ENCODE data around the gene ASIP.
"Not testable (repeated sequence)": the region's sequence is repeated elsewhere in the genome, so short reads cannot be mapped to it uniquely, and the experiment has no call there.

ASIP gene

DNA sequence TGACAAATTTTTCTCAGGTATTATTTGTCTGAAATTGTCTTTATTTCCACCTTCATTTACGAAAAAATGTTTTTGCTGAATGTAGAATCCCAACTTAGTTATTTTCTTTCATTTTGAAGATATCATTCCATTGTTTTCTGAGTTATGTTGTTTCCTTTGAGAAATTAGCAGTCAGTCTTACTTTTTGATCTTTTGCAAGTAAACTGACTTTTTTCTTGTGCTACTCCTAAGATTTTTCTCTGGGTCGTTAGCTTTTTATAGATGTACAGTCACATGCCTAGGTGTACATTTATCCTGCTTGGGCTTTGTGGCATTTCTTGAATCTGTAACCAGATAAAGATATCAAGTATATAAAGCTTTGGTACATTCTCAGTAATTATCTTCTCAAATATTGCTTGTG is 29.6 kb upstream of the ASIP start:
- H3K27ac ChIP-seq, result no peak overlapping the region
- H3K27me3 ChIP-seq, result peaks cover 0 to 20% (median 15%) of the 10 kb centered on the region in 11 experiments; a peak in 18 of 22 replicates
- H3K9me3 ChIP-seq (replicated peaks in 1 of 11), result peaks cover 45 to 67% (median 61%) of the 10 kb centered on the region in 11 experiments
- no peak for TF ChIP-seq Cebpa-rat (IDR thresholded peaks at IDR 0.05)
- no peak overlapping the region for H3K9ac ChIP-seq
- H3K4me2 ChIP-seq, result no peak overlapping the region
- no peaks in the 10 kb centered on the region; a peak in 1 of 22 replicates for H3K36me3 ChIP-seq
- no peaks in the 10 kb centered on the region for H4K20me1 ChIP-seq
- H3K4me1 ChIP-seq, result peaks cover 0 to 34% (median 16%) of the 10 kb centered on the region in 10 experiments; a peak in 14 of 20 replicates
- H3K4me3 ChIP-seq, result no peak overlapping the region

DNA sequence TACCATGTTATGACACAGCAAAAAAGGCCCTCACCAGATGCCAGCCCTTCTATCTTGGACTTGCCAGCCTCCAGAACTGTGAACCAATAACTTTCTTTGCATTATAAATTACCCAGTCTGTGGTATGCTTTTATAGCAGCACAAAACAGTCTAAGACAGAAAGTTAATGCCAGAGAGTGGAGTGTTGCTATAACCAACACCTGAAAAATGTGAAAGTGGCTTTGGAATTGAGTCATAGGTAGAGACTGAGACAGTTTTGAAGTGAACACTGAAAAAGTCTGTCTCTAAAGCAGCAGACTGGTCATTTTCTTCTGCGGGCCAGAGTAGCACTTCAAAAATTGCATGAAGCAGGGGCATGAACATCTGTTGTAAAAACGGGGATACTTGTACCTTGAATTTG is 28.0 kb upstream of the ASIP start:
- H3K27ac ChIP-seq, result no peak overlapping the region
- H3K4me2 ChIP-seq, result no peak overlapping the region
- H3K9ac ChIP-seq, result no peak overlapping the region
- peaks cover 0 to 37% (median 16%) of the 10 kb centered on the region in 10 experiments; a peak in 14 of 20 replicates for H3K4me1 ChIP-seq
- H4K20me1 ChIP-seq, result no peaks in the 10 kb centered on the region
- no peaks in the 10 kb centered on the region; a peak in 1 of 22 replicates for H3K36me3 ChIP-seq
- no peak overlapping the region for H3K4me3 ChIP-seq
- peaks cover 0 to 32% (median 20%) of the 10 kb centered on the region in 11 experiments; a peak in 19 of 22 replicates for H3K27me3 ChIP-seq
- peaks cover 30 to 51% (median 45%) of the 10 kb centered on the region in 11 experiments for H3K9me3 ChIP-seq (replicated peaks in 1 of 11)
- no peak for TF ChIP-seq Cebpa-rat (IDR thresholded peaks at IDR 0.05)

DNA sequence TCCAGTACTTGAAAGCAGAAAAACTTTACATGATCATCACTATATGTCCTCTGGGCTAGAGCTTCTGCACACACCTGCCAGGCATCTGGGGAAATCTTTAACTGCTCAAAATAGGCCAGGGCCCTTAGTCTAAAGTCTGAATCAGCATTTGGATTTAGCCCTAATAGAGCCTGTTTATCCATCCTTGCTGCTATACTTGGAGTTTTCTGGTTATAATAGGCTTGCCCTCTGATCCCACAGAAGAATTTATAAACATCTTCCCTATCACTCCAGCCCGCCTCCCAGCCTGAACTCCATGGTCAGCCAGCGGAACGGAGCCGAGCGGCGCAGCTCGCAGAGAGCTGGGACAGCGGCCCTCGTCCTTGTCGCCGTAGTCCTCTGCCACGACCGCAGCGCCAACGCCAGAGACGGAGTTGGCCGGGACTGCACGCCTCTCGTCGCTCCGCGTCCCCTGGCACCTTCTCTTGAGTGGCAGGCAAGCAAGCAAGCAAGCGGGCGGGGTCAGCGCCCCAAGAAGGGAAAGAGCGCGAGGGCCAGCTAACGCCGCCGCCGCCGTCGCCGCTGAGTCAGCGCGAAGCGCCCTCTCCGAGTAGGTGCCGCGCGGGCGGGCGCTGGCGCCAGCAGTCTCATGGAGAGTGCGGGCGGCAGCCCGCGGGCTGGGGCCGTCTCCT is 25.4 kb upstream of the ASIP start:
- TF ChIP-seq Cebpa-rat (IDR thresholded peaks at IDR 0.05), result no peak
- Histone ChIP-seq H3K4me3 (peak overlapping the region; percentile 27 to 61 (median 47); a peak in 18 of 20 replicates), H3K36me3 (no peaks in the 10 kb centered on the region), H3K9ac (peak overlapping the region; percentile 6 to 64 (median 46); a peak in 16 of 22 replicates), H3K9me3 (replicated peaks in 1 of 11) (peaks cover 12 to 32% (median 26%) of the 10 kb centered on the region in 11 experiments), H3K4me2 (peak overlapping the region; percentile 38 to 75 (median 61)), H3K4me1 (peaks cover 0 to 16% (median 6%) of the 10 kb centered on the region in 10 experiments; a peak in 17 of 20 replicates), H3K27me3 (peaks cover 0 to 32% (median 20%) of the 10 kb centered on the region in 11 experiments; a peak in 19 of 22 replicates), H3K27ac (peak overlapping the region in 4 of 11 experiments; percentile 1 to 47 (median 35); a peak in 5 of 22 replicates), H4K20me1 (no peaks in the 10 kb centered on the region)

DNA sequence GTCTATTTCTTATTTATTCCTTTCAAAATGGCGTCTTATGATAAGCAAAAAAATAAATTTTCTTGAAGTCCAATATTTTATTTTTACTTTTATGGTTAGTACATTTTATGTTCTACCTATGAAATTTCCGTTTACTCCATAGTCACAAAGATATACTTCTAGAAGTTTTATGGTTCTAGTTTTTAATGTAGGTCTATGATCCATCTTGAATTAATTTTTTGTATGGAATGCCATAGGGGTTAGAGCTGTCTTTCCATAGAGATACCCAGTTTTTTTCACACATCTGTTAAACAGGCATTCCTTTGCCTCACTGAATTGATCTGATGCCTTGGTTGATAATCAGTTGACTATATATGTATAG is 24.9 kb upstream of the ASIP start:
- peak overlapping the region in 3 of 11 experiments; percentile 27 to 47 (median 43); a peak in 5 of 22 replicates for H3K27ac ChIP-seq
- H3K36me3 ChIP-seq, result no peaks in the 10 kb centered on the region
- peak overlapping the region; percentile 6 to 64 (median 46); a peak in 14 of 22 replicates for H3K9ac ChIP-seq
- H3K9me3 ChIP-seq (replicated peaks in 1 of 11), result peaks cover 12 to 30% (median 23%) of the 10 kb centered on the region in 11 experiments
- peaks cover 0 to 32% (median 20%) of the 10 kb centered on the region in 11 experiments; a peak in 19 of 22 replicates for H3K27me3 ChIP-seq
- no peaks in the 10 kb centered on the region for H4K20me1 ChIP-seq
- H3K4me1 ChIP-seq, result peaks cover 0 to 12% (median 7%) of the 10 kb centered on the region in 10 experiments; a peak in 9 of 20 replicates
- peak overlapping the region; percentile 27 to 61 (median 47); a peak in 17 of 20 replicates for H3K4me3 ChIP-seq
- no peak for TF ChIP-seq Cebpa-rat (IDR thresholded peaks at IDR 0.05)
- H3K4me2 ChIP-seq, result peak overlapping the region; percentile 38 to 75 (median 61); a peak in 21 of 22 replicates

DNA sequence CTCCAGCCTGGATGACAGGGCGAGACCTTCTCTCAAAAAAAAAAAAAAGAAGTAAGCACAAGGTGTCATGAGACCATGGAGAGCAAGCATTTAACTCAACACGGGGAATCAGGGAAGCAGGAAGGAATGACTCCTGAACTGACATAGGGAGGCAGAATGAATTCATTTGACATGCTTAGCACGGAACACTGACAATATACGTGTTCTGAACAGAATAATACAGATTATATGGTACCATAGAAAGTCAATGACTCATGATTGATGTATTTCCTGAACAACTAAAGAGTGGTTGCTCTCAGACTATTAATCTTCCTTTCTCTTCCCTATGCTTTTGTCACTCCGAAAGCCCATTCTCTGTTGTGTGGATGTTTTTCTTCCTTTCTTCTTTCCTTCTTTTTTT is 20.7 kb upstream of the ASIP start:
- no peaks in the 10 kb centered on the region for H3K36me3 ChIP-seq
- peak overlapping the region in 3 of 11 experiments; percentile 36 to 51 (median 39); a peak in 5 of 22 replicates for H3K4me2 ChIP-seq
- peaks cover 0 to 22% (median 15%) of the 10 kb centered on the region in 11 experiments; a peak in 19 of 22 replicates for H3K27me3 ChIP-seq
- H3K9ac ChIP-seq, result no peak overlapping the region
- H4K20me1 ChIP-seq, result no peaks in the 10 kb centered on the region
- peaks cover 0 to 24% (median 6%) of the 10 kb centered on the region in 10 experiments; a peak in 10 of 20 replicates for H3K4me1 ChIP-seq
- H3K27ac ChIP-seq, result no peak overlapping the region
- no peak for TF ChIP-seq Cebpa-rat (IDR thresholded peaks at IDR 0.05)
- H3K4me3 ChIP-seq, result no peak overlapping the region
- peaks cover 0 to 12% (median 6%) of the 10 kb centered on the region in 11 experiments; a peak in 14 of 22 replicates for H3K9me3 ChIP-seq (replicated peaks in 1 of 11)

DNA sequence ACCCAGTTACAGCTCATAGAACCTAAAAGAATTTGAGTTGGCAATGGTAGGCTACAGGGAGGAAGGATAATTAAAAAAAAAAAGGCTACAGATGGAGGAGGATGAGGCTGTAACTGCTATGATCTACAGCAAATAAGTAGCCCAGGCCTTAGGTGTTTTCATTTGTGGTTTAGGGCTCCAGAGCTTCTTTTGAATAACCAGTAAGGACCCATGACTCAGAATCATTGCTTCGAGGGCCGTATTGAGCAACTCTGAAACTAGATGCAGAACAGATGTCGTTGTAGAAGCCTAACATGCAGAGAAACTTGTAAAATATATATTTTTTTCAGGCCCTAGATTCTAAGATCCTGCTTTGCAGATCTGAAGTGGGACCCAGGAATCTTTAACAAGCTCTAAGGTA is 19.0 kb upstream of the ASIP start:
- Histone ChIP-seq H3K4me3 (no peak overlapping the region), H3K27me3 (peaks cover 0 to 6% (median 0%) of the 10 kb centered on the region in 11 experiments; a peak in 6 of 22 replicates), H3K9me3 (replicated peaks in 1 of 11) (peaks cover 0 to 5% (median 0%) of the 10 kb centered on the region in 11 experiments; a peak in 1 of 22 replicates), H3K4me2 (peak overlapping the region in 4 of 11 experiments; percentile 12 to 51 (median 40); a peak in 7 of 22 replicates), H4K20me1 (no peaks in the 10 kb centered on the region), H3K27ac (peak overlapping the region in 1 of 11 experiments; percentile 39; a peak in 2 of 22 replicates), H3K4me1 (peaks cover 0 to 24% (median 0%) of the 10 kb centered on the region in 10 experiments; a peak in 9 of 20 replicates), H3K36me3 (no peaks in the 10 kb centered on the region), H3K9ac (no peak overlapping the region)
- 0 out of 22 replicates have a peak, but pooled peaks of 1 of the 11 experiments have one; percentile 53 for TF ChIP-seq Cebpa-rat (IDR thresholded peaks at IDR 0.05)

DNA sequence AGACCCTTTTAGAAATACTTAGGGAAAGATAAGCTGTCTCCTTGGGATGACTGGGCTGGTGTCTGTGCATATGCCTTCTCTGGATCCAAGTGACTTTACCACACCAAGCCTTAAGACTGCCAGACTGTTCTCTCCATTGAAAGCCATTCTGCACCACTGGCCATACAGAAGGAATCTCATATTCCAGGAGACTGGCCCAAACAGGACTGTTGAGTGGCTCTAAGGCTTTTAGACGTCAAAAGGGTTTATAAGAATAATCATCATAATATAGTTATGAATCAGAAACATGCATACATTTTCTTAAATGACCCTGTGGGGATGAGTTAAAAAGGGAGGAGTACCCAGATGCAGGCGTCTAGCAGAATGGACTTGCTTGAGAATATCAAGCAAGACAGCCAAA is 17.0 kb upstream of the ASIP start:
- H3K27me3 ChIP-seq; H4K20me1 ChIP-seq; H3K9me3 ChIP-seq (replicated peaks in 1 of 11); H3K4me3 ChIP-seq; H3K36me3 ChIP-seq; H3K9ac ChIP-seq; H3K27ac ChIP-seq; H3K4me2 ChIP-seq: not testable (repeated sequence)
- peaks cover 0 to 24% (median 0%) of the 10 kb centered on the region in 10 experiments; a peak in 9 of 20 replicates for H3K4me1 ChIP-seq

DNA sequence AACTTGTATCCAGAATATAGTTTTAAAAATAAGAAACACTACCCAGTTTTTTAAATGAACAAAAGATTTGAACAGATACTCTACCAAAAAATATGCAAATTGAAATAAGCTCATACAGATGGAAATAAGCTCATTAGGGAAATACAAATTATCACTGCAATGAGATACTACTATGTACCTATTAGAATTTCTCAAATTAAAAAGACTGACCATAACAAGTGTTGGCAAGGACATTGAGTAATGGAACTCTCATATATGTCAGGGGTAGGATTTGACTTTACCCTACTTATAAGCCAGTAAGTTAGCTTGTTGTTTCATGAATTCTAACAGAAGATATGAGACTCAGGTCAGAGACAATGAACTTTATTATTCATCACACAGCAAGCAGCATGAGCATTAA is 9.6 kb upstream of the ASIP start:
- TF ChIP-seq Cebpa-rat (IDR thresholded peaks at IDR 0.05), result no peak
- Histone ChIP-seq H3K4me2 (no peak overlapping the region), H3K9me3 (replicated peaks in 1 of 11) (peaks cover 31 to 46% (median 39%) of the 10 kb centered on the region in 11 experiments), H3K4me3 (no peak overlapping the region), H3K9ac (no peak overlapping the region), H4K20me1 (no peaks in the 10 kb centered on the region), H3K4me1 (peaks cover 0 to 5% (median 0%) of the 10 kb centered on the region in 10 experiments; a peak in 1 of 20 replicates), H3K36me3 (no peaks in the 10 kb centered on the region), H3K27ac (no peak overlapping the region), H3K27me3 (no peaks in the 10 kb centered on the region)

DNA sequence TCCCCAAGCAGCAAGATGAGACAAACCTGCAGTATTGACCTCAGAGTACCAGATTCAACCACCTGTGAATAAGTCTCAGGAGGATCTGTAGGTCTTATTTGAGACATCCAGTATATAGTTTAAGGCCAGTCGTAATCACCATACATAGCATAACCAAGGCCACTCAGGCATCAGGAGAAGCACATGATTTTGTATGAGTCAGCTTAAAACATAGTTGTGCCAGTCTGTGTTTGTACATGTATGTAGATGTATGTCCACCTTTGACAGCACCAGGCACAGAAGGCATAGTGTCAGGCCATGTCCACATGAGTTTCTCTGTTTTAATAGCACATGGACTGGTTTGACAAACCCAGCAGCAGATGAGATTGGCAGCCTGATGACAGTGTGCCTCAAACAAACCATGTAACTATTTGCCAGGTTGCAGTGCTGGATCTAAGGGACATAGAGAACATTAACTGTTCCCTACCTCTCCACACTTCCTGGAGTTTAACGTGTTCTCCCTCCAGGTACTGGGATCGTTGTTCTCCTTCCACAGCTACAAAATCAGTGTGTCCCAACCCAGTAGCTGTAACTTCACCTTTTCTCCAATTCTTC is 8.6 kb upstream of the ASIP start:
- no peaks in the 10 kb centered on the region for H4K20me1 ChIP-seq
- peaks cover 0 to 5% (median 0%) of the 10 kb centered on the region in 10 experiments; a peak in 1 of 20 replicates for H3K4me1 ChIP-seq
- H3K9me3 ChIP-seq (replicated peaks in 1 of 11), result peaks cover 41 to 56% (median 49%) of the 10 kb centered on the region in 11 experiments
- no peak overlapping the region for H3K4me3 ChIP-seq
- no peak overlapping the region for H3K9ac ChIP-seq
- H3K27me3 ChIP-seq, result no peaks in the 10 kb centered on the region
- TF ChIP-seq Cebpa-rat (IDR thresholded peaks at IDR 0.05), result no peak
- no peaks in the 10 kb centered on the region for H3K36me3 ChIP-seq
- no peak overlapping the region for H3K4me2 ChIP-seq
- no peak overlapping the region for H3K27ac ChIP-seq

Measured in BLaER1 treated with 17β-estradiol and CSF1 and Interleukin-3, amounts not matched to agents 10 nM and 100 nM (cell line).